OCI-LY3 (cell line): ENCODE measurements around the gene TMX1.

Source experiments
- EZH2phosphoT487 ChIP-seq: fragments of 200-600 bp; shearing (Covaris generic); IDR thresholded peaks from 2 replicates; pipeline ENCODE4 v1.6.1; 2018; ENCODE audit warnings: antibody characterized with exemption, mixed run types, low read depth
- TF ChIP-seq, protein P1 (sequence below): fragments of 200-600, 300-600 bp; sonication (generic); IDR thresholded peaks from 2 replicates; pipeline ENCODE4 v1.5.1; 2014; ENCODE audit warnings: antibody characterized with exemption, low read length, low read depth

GRCh38 chr14:51216602-51217001, 23.4 kb upstream of the TMX1 start:
- TF ChIP-seq, protein P1, sequence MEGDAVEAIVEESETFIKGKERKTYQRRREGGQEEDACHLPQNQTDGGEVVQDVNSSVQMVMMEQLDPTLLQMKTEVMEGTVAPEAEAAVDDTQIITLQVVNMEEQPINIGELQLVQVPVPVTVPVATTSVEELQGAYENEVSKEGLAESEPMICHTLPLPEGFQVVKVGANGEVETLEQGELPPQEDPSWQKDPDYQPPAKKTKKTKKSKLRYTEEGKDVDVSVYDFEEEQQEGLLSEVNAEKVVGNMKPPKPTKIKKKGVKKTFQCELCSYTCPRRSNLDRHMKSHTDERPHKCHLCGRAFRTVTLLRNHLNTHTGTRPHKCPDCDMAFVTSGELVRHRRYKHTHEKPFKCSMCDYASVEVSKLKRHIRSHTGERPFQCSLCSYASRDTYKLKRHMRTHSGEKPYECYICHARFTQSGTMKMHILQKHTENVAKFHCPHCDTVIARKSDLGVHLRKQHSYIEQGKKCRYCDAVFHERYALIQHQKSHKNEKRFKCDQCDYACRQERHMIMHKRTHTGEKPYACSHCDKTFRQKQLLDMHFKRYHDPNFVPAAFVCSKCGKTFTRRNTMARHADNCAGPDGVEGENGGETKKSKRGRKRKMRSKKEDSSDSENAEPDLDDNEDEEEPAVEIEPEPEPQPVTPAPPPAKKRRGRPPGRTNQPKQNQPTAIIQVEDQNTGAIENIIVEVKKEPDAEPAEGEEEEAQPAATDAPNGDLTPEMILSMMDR = 0 out of 2 replicates have a peak, but pooled peaks have one; percentile 11
- TF ChIP-seq EZH2phosphoT487 = no peak
